HCT116 (cell line): ENCODE measurements around the gene NEK11. TPM values are rescaled to one million over a fixed set of nuclear protein-coding genes. Genes with fewer than 3 reads are reported as not detected.
"Not testable (repeated sequence)": the region's sequence is repeated elsewhere in the genome, so short reads cannot be mapped to it uniquely, and the experiment has no call there.

Experiments used
- ATAC-seq: fragments of 200-7000 bp; cut with Tn5 transposase; 2 replicates; pipeline ENCODE4 v1.9.1; 2020; ENCODE audit warnings: mild to moderate bottlenecking, moderate library complexity
- BruUV-seq: library from RNA; stranded (reverse); fragments of 400-500 nt; replicated peaks from 2 replicates; lab custom pipeline; 2021; lab: Mats Ljungman, UMichigan
- CTCF ChIA-PET: fragments of 300-600 bp; sonication (Branson Sonifier 250); formaldehyde crosslinking; loops from one replicate; lab custom pipeline; 2021; ENCODE audit warnings: antibody characterized with exemption; lab: Charles Lee
- POLR2A ChIA-PET: fragments of 300-600, 350-600 bp; sonication (Branson Sonifier 250); formaldehyde crosslinking; loops from one replicate; lab custom pipeline; 2021; ENCODE audit warnings: antibody characterized with exemption; lab: Charles Lee
- RAD21 ChIA-PET, 2 experiments: fragments of 300-600 bp; sonication (Branson Sonifier 250); formaldehyde crosslinking; loops; one replicate each; lab custom pipeline; 2023; ENCODE audit warnings: low total read pairs in 2 of 2; ENCODE audit not compliant: uncharacterized antibody in 2 of 2, unreplicated experiment in 2 of 2, low non-redundant PET in 1 of 2; lab: Charles Lee
- DNase-seq: peaks from one replicate; pipeline ENCODE4 v3.0.0-alpha.2; 2010; ENCODE audit warnings: low read depth, low spot score
- H2AFZ ChIP-seq: fragments of 200-600 bp; shearing (Covaris generic), sonication (generic); 2 replicates; pipeline ENCODE4 v1.6.1; 2017; ENCODE audit warnings: low read depth, mixed run types, mixed read lengths, antibody characterized with exemption, low read length; ENCODE audit not compliant: poor library complexity, severe bottlenecking
- H3K27ac ChIP-seq: 2 replicates; pipeline ENCODE4 v1.5.1; 2012; ENCODE audit warnings: low read depth, low read length
- H3K27me3 ChIP-seq: fragments of 200-600 bp; sonication (generic); 2 replicates; pipeline ENCODE4 v1.6.1; 2016; ENCODE audit warnings: mixed run types, low read length, mixed read lengths; ENCODE audit not compliant: insufficient read depth
- H3K36me3 ChIP-seq, 2 experiments: fragments of 200-500 bp in 1 of 2; fragments of 200-600 bp in 1 of 2; sonication (Bioruptor generic) in 1 of 2; sonication (generic) in 1 of 2; 2 replicates each; pipeline versions ENCODE4 v1.5.1 to v1.6.1; 2014 to 2016; ENCODE audit warnings: low read length in 2 of 2, inconsistent platforms in 1 of 2, mixed read lengths in 1 of 2, mixed run types in 1 of 2; ENCODE audit not compliant: insufficient read depth in 2 of 2, control insufficient read depth in 1 of 2
- H3K4me1 ChIP-seq, 2 experiments: fragments of 200-600 bp in 1 of 2; sonication (generic) in 1 of 2; 2 replicates each; pipeline versions ENCODE4 v1.5.1 to v1.6.1; 2012 to 2017; ENCODE audit warnings: low read length in 2 of 2, inconsistent platforms in 1 of 2, mild to moderate bottlenecking in 1 of 2, mixed read lengths in 1 of 2, mixed run types in 1 of 2, moderate library complexity in 1 of 2; ENCODE audit not compliant: insufficient read depth in 2 of 2, control insufficient read depth in 1 of 2
- H3K4me2 ChIP-seq: fragments of 200-600 bp; sonication (generic); 2 replicates; pipeline ENCODE4 v1.6.1; 2017; ENCODE audit warnings: mixed run types, low read length, mixed read lengths
- H3K4me3 ChIP-seq, 2 experiments: fragments of 200-600 bp in 1 of 2; sonication (generic) in 1 of 2; replicated peaks in 1 of 2; 2 replicates each; pipeline ENCODE4 v1.5.1; 2011 to 2016; ENCODE audit warnings: low read length in 2 of 2, control low read depth in 1 of 2, low read depth in 1 of 2, mild to moderate bottlenecking in 1 of 2, mixed read lengths in 1 of 2, mixed run types in 1 of 2
- H3K79me2 ChIP-seq: fragments of 200-600 bp; sonication (generic); 2 replicates; pipeline ENCODE4 v1.6.1; 2017; ENCODE audit warnings: mild to moderate bottlenecking, mixed run types, low read length, moderate library complexity, mixed read lengths; ENCODE audit not compliant: insufficient read depth
- H3K9ac ChIP-seq: fragments of 200-600 bp; sonication (generic); 2 replicates; pipeline ENCODE4 v1.6.1; 2016; ENCODE audit warnings: low read length, mixed read lengths
- H3K9me2 ChIP-seq: fragments of 200-600 bp; sonication (generic), shearing (Covaris generic); 2 replicates; pipeline ENCODE4 v1.6.1; 2017; ENCODE audit warnings: mixed run types, mild to moderate bottlenecking, moderate library complexity; ENCODE audit not compliant: insufficient read depth
- H3K9me3 ChIP-seq, 2 experiments: fragments of 200-500 bp in 1 of 2; fragments of 200-600 bp in 1 of 2; sonication (Bioruptor generic) in 1 of 2; sonication (generic) in 1 of 2; 2 replicates each; pipeline ENCODE4 v1.6.1; 2014 to 2017; ENCODE audit warnings: low read length in 2 of 2, mixed read lengths in 2 of 2, inconsistent platforms in 1 of 2, low read depth in 1 of 2, mild to moderate bottlenecking in 1 of 2, mixed run types in 1 of 2, moderate library complexity in 1 of 2; ENCODE audit not compliant: control insufficient read depth in 1 of 2, insufficient read depth in 1 of 2
- H4K20me1 ChIP-seq: fragments of 200-600 bp; sonication (generic), shearing (Covaris generic); 2 replicates; pipeline ENCODE4 v1.6.1; 2017; ENCODE audit warnings: mixed run types, mild to moderate bottlenecking, moderate library complexity; ENCODE audit not compliant: insufficient read depth
- CEBPB ChIP-seq: IDR thresholded peaks from 2 replicates; pipeline ENCODE4 v1.6.1; 2012; ENCODE audit warnings: low read depth
- EGR1 ChIP-seq: IDR thresholded peaks from 2 replicates; pipeline ENCODE4 v1.6.1; 2012; ENCODE audit warnings: low read depth
- EZH2 ChIP-seq: fragments of 200-600 bp; sonication (generic); IDR thresholded peaks from 2 replicates; pipeline ENCODE4 v1.6.1; 2017; ENCODE audit warnings: antibody characterized with exemption, mixed run types
- FOSL1 ChIP-seq: IDR thresholded peaks from 2 replicates; pipeline ENCODE4 v1.6.1; 2012; ENCODE audit warnings: low read depth
- RAD21 ChIP-seq: IDR thresholded peaks from 2 replicates; pipeline ENCODE4 v1.6.1; 2012; ENCODE audit warnings: low read depth, mild to moderate bottlenecking
- SRF ChIP-seq: IDR thresholded peaks from 2 replicates; pipeline ENCODE4 v1.6.1; 2012; ENCODE audit warnings: low read depth
- TCF7L2 ChIP-seq: IDR thresholded peaks from 2 replicates; pipeline ENCODE4 v1.7.0; 2011; ENCODE audit warnings: borderline replicate concordance, inconsistent platforms; ENCODE audit not compliant: insufficient read depth, insufficient read length; ENCODE audit errors: extremely low read depth
- ZFX ChIP-seq: fragments of 450-650 bp; IDR thresholded peaks from 2 replicates; pipeline ENCODE4 v1.6.1; 2017
- intact Hi-C: fragments of 100-400 bp; cut with micrococcal nuclease; formaldehyde crosslinking; loops from 2 replicates; pipeline ENCODE4 v1.10.0; 2022
- total RNA-seq: library from RNA; stranded (reverse); gene quantifications from one replicate; pipeline ENCODE4 v1.2.1, GENCODE V29; 2021; ENCODE audit not compliant: unreplicated experiment

Gene NEK11
- total RNA-seq, 1 experiment from 2014 or later = 3.1 TPM

GRCh38 chr3:131374741-131375140, 348.1 kb downstream of the NEK11 start:
- CTCF ChIA-PET = no interaction called here
- TF ChIP-seq ZFX (no peak), EGR1 (no peak), EZH2 (no peak), RAD21 (no peak), FOSL1 (no peak), TCF7L2 (no peak), SRF (no peak), CEBPB (no peak)
- TF ChIP-seq, all 23 proteins: peak for 0
- no peak overlapping the region for H3K4me2 ChIP-seq
- POLR2A ChIA-PET = no interaction called here
- no peaks in the 10 kb centered on the region for H3K36me3 ChIP-seq
- RAD21 ChIA-PET = no interaction called here
- no peaks in the 10 kb centered on the region for H3K9me2 ChIP-seq
- no peak for DNase-seq
- H3K9me3 ChIP-seq = no peaks in the 10 kb centered on the region
- no peak overlapping the region for H2AFZ ChIP-seq
- no TSS peak for BruUV-seq
- H3K4me3 ChIP-seq = no peak overlapping the region
- H3K27me3 ChIP-seq = no peaks in the 10 kb centered on the region
- intact Hi-C loops = no loop called here
- no peaks in the 10 kb centered on the region for H3K79me2 ChIP-seq
- no peak for ATAC-seq
- H3K27ac ChIP-seq = no peak overlapping the region
- H3K9ac ChIP-seq = no peak overlapping the region
- H4K20me1 ChIP-seq = no peaks in the 10 kb centered on the region
- H3K4me1 ChIP-seq = no peaks in the 10 kb centered on the region

- Histone ChIP-seq H3K4me2 (peak overlapping the region; percentile 98), H3K4me1 (peaks cover 3 to 18% of the 10 kb centered on the region in 2 experiments; a peak in 2 of 4 replicates), H3K4me3 (peak overlapping the region; percentile 84 to 88), H3K9ac (peak overlapping the region; percentile 84), H2AFZ (peak overlapping the region; percentile 24)
- RAD21 ChIA-PET, CTCF ChIA-PET, H3K36me3 ChIP-seq, H3K9me2 ChIP-seq, intact Hi-C loops, DNase-seq, H3K9me3 ChIP-seq, H3K79me2 ChIP-seq, H4K20me1 ChIP-seq, H3K27me3 ChIP-seq, H3K27ac ChIP-seq: not testable (repeated sequence)
- POLR2A ChIA-PET = interaction anchor here (0.6 to 1.2 kb wide), 2 partner anchors 20 to 85 kb away, joined by 3 read pairs; no protein-coding TSS in a partner anchor
- peak; percentile 10 for ATAC-seq
- BruUV-seq = TSS peak; percentile 70
These were observed 354.3 kb downstream of the NEK11 start for GRCh38 chr3:131380821-131381444.
